ENCODE measurements around the gene PRRX2. TPM values are rescaled to one million over a fixed set of nuclear protein-coding genes. Genes with fewer than 3 reads are reported as not detected.
A peak's percentile ranks its signal among the peaks of the same experiment; 100 is the strongest.

Gene PRRX2
- total RNA-seq, 6 donors from 2014 or later = 0.61 to 5.8 (median 1.3) TPM; not detected in 3

DNA sequence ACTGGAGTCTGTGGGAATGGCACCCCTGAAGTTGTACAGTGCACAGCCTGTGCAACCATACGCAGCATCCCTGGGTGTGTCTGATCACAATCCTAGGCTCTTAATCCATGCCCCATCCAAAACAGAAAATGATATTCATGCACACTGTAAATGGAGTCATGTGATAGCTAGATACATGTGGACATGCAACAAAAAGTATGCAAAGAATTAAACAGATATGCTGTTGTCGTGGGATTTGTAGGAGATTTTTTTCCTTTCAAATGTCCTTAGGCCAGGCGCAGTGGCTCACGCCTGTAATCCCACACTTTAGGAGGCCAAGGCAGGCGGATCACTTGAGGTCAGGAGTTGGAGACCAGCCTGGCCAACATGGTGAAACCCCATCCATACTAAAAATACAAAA is 36.1 kb downstream of the PRRX2 start:
- Histone ChIP-seq H3K4me1 (peaks cover 19 to 43% (median 29%) of the 10 kb centered on the region in 4 donors), H3K27ac (peak overlapping the region in 1 of 4 donors; percentile 1)
- WGBS, 2 donors = 81 to 91% methylated on average over 5 of the region's 5 CpGs

GRCh38 chr9:129702589-129703520 is 37.4 kb downstream of the PRRX2 start:
- H3K4me1 ChIP-seq = peaks cover 11 to 31% (median 23%) of the 10 kb centered on the region in 4 donors
- peak in 1 of 2 donors; percentile 84 for DNase-seq
- WGBS, 2 donors = 49% methylated on average over 11 to 19 of the region's 19 CpGs
- peaks cover 0 to under 1% (median 0%) of the 10 kb centered on the region in 4 donors for H3K27me3 ChIP-seq
- peak; percentile 72 to 84 for ATAC-seq (ENCODE audit: low FRiP score in 2 of 2)
- H3K4me3 ChIP-seq = no peak overlapping the region
- H3K27ac ChIP-seq = peak overlapping the region in 2 of 4 donors; percentile 23 to 61
- H3K36me3 ChIP-seq = no peaks in the 10 kb centered on the region
- TF ChIP-seq POLR2A (IDR thresholded peaks at IDR 0.05) (no peak), EP300 (IDR thresholded peaks at IDR 0.05) (peak in 2 of 4 donors; percentile 28 to 32), POLR2AphosphoS5 (IDR thresholded peaks at IDR 0.05) (peak; percentile 60 to 75)
- H3K9me3 ChIP-seq = no peaks in the 10 kb centered on the region

More for the DNA sequence above, 36.1 kb downstream of the PRRX2 start:
- H3K36me3 ChIP-seq = no peaks in the 10 kb centered on the region
- DNase-seq = no peak
- H3K27me3 ChIP-seq = peaks cover 0 to 11% (median 5%) of the 10 kb centered on the region in 4 donors
- ATAC-seq (ENCODE audit: low FRiP score in 2 of 2) = no peak
- no peak overlapping the region for H3K4me3 ChIP-seq
- no peaks in the 10 kb centered on the region for H3K9me3 ChIP-seq
- no peak for TF ChIP-seq EP300 (IDR thresholded peaks at IDR 0.05)
- TF ChIP-seq POLR2AphosphoS5 (IDR thresholded peaks at IDR 0.05) = no peak
- TF ChIP-seq CTCF (IDR thresholded peaks at IDR 0.05) = no peak
- TF ChIP-seq POLR2A (IDR thresholded peaks at IDR 0.05) = no peak

GRCh38 chr9:129703667-129704355 is 38.4 kb downstream of the PRRX2 start:
- DNase-seq (peak in 1 of 2 donors; percentile 31), ATAC-seq (ENCODE audit: low FRiP score in 2 of 2) (peak; percentile 49 to 84)
- no peak overlapping the region for H3K4me3 ChIP-seq
- peaks cover 11 to 24% (median 19%) of the 10 kb centered on the region in 4 donors for H3K4me1 ChIP-seq
- H3K9me3 ChIP-seq = no peaks in the 10 kb centered on the region
- no peaks in the 10 kb centered on the region for H3K27me3 ChIP-seq
- H3K36me3 ChIP-seq = no peaks in the 10 kb centered on the region
- peak overlapping the region in 2 of 4 donors; percentile 2 to 61 for H3K27ac ChIP-seq
- 53 to 54% methylated on average over 17 of the region's 17 CpGs for WGBS, 2 donors
- TF ChIP-seq POLR2AphosphoS5 (IDR thresholded peaks at IDR 0.05) (no peak), POLR2A (IDR thresholded peaks at IDR 0.05) (no peak), CTCF (IDR thresholded peaks at IDR 0.05) (no peak), EP300 (IDR thresholded peaks at IDR 0.05) (no peak)

GRCh38 chr9:129704807-129705206 is 39.4 kb downstream of the PRRX2 start:
- H3K27me3 ChIP-seq = no peaks in the 10 kb centered on the region
- ATAC-seq (ENCODE audit: low FRiP score in 2 of 2) (no peak), DNase-seq (no peak)
- H3K27ac ChIP-seq = no peak overlapping the region
- no peak overlapping the region for H3K4me3 ChIP-seq
- TF ChIP-seq POLR2A (IDR thresholded peaks at IDR 0.05) (no peak), EP300 (IDR thresholded peaks at IDR 0.05) (no peak), POLR2AphosphoS5 (IDR thresholded peaks at IDR 0.05) (no peak), CTCF (IDR thresholded peaks at IDR 0.05) (no peak)
- 79 to 81% methylated on average over 6 to 8 of the region's 8 CpGs for WGBS, 2 donors
- no peaks in the 10 kb centered on the region for H3K36me3 ChIP-seq
- H3K4me1 ChIP-seq = peaks cover 11 to 24% (median 19%) of the 10 kb centered on the region in 4 donors
- no peaks in the 10 kb centered on the region for H3K9me3 ChIP-seq

DNA sequence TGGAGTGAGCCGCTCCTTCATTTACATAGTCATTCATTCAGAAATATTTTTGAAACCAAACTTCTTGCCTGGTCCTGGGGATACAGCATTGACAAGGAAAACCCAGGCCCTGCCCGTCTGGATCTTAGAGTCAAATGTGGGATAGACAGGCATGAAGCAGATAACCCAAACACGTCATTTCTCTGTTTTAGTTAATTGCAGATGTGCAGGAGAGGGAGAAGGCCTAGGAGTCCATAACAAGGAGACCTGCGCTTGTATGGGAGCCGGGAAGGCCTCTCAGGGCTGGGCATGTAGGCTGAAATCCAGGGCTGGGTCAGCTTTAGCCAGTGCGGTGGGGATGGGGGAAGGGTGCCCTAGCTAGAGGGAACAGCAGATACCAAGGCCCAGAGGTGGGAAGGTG is 43.3 kb downstream of the PRRX2 start:
- Histone ChIP-seq H3K27me3 (no peaks in the 10 kb centered on the region), H3K9me3 (no peaks in the 10 kb centered on the region), H3K27ac (no peak overlapping the region), H3K36me3 (no peaks in the 10 kb centered on the region), H3K4me1 (peaks cover 1 to 20% (median 10%) of the 10 kb centered on the region in 4 donors), H3K4me3 (no peak overlapping the region)
- ATAC-seq (ENCODE audit: low FRiP score in 2 of 2) (no peak), DNase-seq (no peak)
- 75 to 89% methylated on average over 2 to 6 of the region's 6 CpGs for WGBS, 2 donors
- TF ChIP-seq EP300 (IDR thresholded peaks at IDR 0.05) (no peak), POLR2AphosphoS5 (IDR thresholded peaks at IDR 0.05) (no peak), POLR2A (IDR thresholded peaks at IDR 0.05) (no peak), CTCF (IDR thresholded peaks at IDR 0.05) (no peak)

All from upper lobe of left lung (tissue), 6 donors.